SU-DHL-6 (cell line): ENCODE results near the gene ZNF22.

ENCODE experiments used
- CTCF ChIP-seq: fragments of 200-600 bp; sonication (generic); IDR thresholded peaks from one replicate; pipeline ENCODE4 v1.5.1; 2017; ENCODE audit warnings: antibody characterized with exemption, mild to moderate bottlenecking, low read length, moderate library complexity; ENCODE audit not compliant: insufficient read depth, poor library complexity, severe bottlenecking
- EZH2phosphoT487 ChIP-seq: fragments of 200-600 bp; sonication (generic), shearing (Covaris generic); conservative IDR thresholded peaks from 2 replicates; pipeline ENCODE4 v1.6.1; 2018; ENCODE audit warnings: mild to moderate bottlenecking, antibody characterized with exemption, low read length, moderate library complexity, mixed read lengths

GRCh38 chr10:44997105-44997748, 3.5 kb upstream of the ZNF22 start:
- TF ChIP-seq CTCF, result no peak
- no peak for TF ChIP-seq EZH2phosphoT487
